Body of pancreas (tissue), 4 donors: ENCODE measurements around the gene PHLDA2.

Experiments used
- CTCF ChIP-seq, 7 experiments: fragments of 450-650 bp in 4 of 7; fragments of 200-600 bp in 3 of 7; sonication (generic) in 3 of 7; IDR thresholded peaks; one replicate each; pipeline ENCODE4 v1.5.1; 2016 to 2019; ENCODE audit warnings: antibody characterized with exemption in 7 of 7
- POLR2A ChIP-seq, 3 donors: fragments of 450-650 bp; IDR thresholded peaks; one replicate each; pipeline ENCODE4 v1.6.1; 2016; ENCODE audit warnings: antibody characterized with exemption in 3 of 3, mild to moderate bottlenecking in 2 of 3

- TF ChIP-seq POLR2A (IDR thresholded peaks at IDR 0.05) = no peak
- no peak for TF ChIP-seq CTCF (IDR thresholded peaks at IDR 0.05)
Observed at GRCh38 chr11:2893935-2894334, 35.3 kb downstream of the PHLDA2 start.
